H1 (cell line): ENCODE data around the gene CCL4. TPM values are rescaled to one million over a fixed set of nuclear protein-coding genes. Genes with fewer than 3 reads are reported as not detected.

ENCODE experiments used
- CREB1 ChIP-seq: IDR thresholded peaks from 2 replicates; pipeline ENCODE4 v1.6.1; 2012; ENCODE audit warnings: inconsistent platforms
- CTBP2 ChIP-seq: IDR thresholded peaks from 2 replicates; pipeline ENCODE4 v1.7.0; 2011; ENCODE audit warnings: borderline replicate concordance, mild to moderate bottlenecking, moderate library complexity, mixed read lengths, low read length; ENCODE audit not compliant: insufficient read depth, insufficient read length
- KDM1A ChIP-seq: fragments of 200-600, 300-600 bp; sonication (generic); IDR thresholded peaks from 2 replicates; pipeline ENCODE4 v1.7.1; 2016; ENCODE audit warnings: mild to moderate bottlenecking, low read length, borderline replicate concordance
- SIN3A ChIP-seq, 2 experiments: IDR thresholded peaks in 1 of 2; conservative IDR thresholded peaks in 1 of 2; 2 replicates each; pipeline ENCODE4 v1.6.1; 2011 to 2012; ENCODE audit warnings: low read length in 2 of 2, improper control_type of control experiment in 1 of 2, low read depth in 1 of 2, mild to moderate bottlenecking in 1 of 2
- SP2 ChIP-seq: IDR thresholded peaks from 2 replicates; pipeline ENCODE4 v1.6.1; 2012; ENCODE audit warnings: mild to moderate bottlenecking, low read length, inconsistent platforms
- SRF ChIP-seq: IDR thresholded peaks from 2 replicates; pipeline ENCODE4 v1.6.1; 2011; ENCODE audit warnings: mild to moderate bottlenecking, low read depth, low read length, moderate library complexity
- polyA plus RNA-seq, 7 experiments: library from polyadenylated mRNA; depleted of rRNA in 3 of 7; stranded (reverse) in 5 of 7; unstranded in 2 of 7; fragments of >200 nt in 5 of 7; fragments of 200-250 nt in 2 of 7; gene quantifications; 1 replicate in 5 of 7; 2 replicates in 1 of 7; 4 replicates in 1 of 7; pipeline versions ENCODE4 v1.2.1 to v1.2.3, GENCODE V29; 2011 to 2013; ENCODE audit warnings: missing spikeins in 2 of 7, mixed read lengths in 2 of 7
- total RNA-seq: library from RNA; stranded (reverse); fragmentation: NEBNext Ultra II Directional; extraction: Animal tissue kit (Norgen Biotek cat#: 25700); gene quantifications from 2 replicates; pipeline ENCODE4 v1.2.1, GENCODE V29; 2021
- TF ChIP-seq, protein P1 (sequence below), 3 experiments: IDR thresholded peaks; 1 replicate in 2 of 3; 2 replicates in 1 of 3; pipeline versions ENCODE4 v1.5.1 to v1.6.1; 2011; ENCODE audit warnings: low read length in 3 of 3, mild to moderate bottlenecking in 3 of 3, inconsistent platforms in 2 of 3, low read depth in 1 of 3, moderate library complexity in 1 of 3; ENCODE audit not compliant: insufficient read depth in 1 of 3; ENCODE audit errors: control extremely low read depth in 1 of 3

The CCL4 gene
- total and polyA plus RNA-seq, 2 of the 8 experiments (the other 6 are each of a cell fraction or from before 2014, with no cell fraction given), result not detected

DNA sequence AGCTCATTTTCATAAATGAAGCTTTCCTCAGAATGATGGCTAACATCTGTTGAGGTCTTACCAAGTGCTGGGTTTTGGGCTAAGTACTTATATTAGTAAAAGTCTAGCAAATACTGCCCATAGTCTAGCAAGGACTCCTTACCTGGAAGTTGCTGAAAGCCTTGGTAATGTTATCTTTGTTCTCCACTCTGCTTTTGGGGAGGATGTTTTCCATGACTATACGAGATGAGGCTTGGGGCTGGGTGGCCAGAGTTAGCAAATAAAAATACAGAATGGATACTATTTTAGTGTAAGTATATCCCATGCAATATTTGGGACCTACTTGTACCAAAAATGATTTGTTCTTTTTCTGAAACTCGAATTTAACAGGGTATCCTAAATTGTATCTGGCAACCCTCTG lies 31.9 kb upstream of the CCL4 start (continued):
- TF ChIP-seq, protein P1, sequence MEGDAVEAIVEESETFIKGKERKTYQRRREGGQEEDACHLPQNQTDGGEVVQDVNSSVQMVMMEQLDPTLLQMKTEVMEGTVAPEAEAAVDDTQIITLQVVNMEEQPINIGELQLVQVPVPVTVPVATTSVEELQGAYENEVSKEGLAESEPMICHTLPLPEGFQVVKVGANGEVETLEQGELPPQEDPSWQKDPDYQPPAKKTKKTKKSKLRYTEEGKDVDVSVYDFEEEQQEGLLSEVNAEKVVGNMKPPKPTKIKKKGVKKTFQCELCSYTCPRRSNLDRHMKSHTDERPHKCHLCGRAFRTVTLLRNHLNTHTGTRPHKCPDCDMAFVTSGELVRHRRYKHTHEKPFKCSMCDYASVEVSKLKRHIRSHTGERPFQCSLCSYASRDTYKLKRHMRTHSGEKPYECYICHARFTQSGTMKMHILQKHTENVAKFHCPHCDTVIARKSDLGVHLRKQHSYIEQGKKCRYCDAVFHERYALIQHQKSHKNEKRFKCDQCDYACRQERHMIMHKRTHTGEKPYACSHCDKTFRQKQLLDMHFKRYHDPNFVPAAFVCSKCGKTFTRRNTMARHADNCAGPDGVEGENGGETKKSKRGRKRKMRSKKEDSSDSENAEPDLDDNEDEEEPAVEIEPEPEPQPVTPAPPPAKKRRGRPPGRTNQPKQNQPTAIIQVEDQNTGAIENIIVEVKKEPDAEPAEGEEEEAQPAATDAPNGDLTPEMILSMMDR (IDR thresholded peaks at IDR 0.05; ENCODE audit: control extremely low read depth in 1 of 3, insufficient read depth in 1 of 3, low read depth in 1 of 3, low read length in 3 of 3), result no peak
- TF ChIP-seq CREB1, result no peak
- TF ChIP-seq KDM1A, result no peak
- no peak for TF ChIP-seq SRF
- no peak for TF ChIP-seq CTBP2
- no peak for TF ChIP-seq SP2
- TF ChIP-seq SIN3A (conservative IDR thresholded peaks at IDR 0.05 in 1 of 2, IDR thresholded peaks at IDR 0.05 in 1 of 2; ENCODE audit: low read depth in 1 of 2, low read length in 2 of 2), result no peak
